Stomach (tissue), 9 donors: Measurements from ENCODE around the gene DKKL1. TPM values are rescaled to one million over a fixed set of nuclear protein-coding genes. Genes with fewer than 3 reads are reported as not detected.

Experiments
- DNase-seq, 2 donors: peaks; one replicate each; pipeline versions ENCODE4 v3.0.0 to v3.0.0-alpha.2; 2013 to 2019
- H3K27ac ChIP-seq, 5 donors: fragments of 200-600 bp in 4 of 5; sonication (generic) in 4 of 5; one replicate each; pipeline ENCODE4 v1.5.1; 2013 to 2019; ENCODE audit warnings: mild to moderate bottlenecking in 1 of 5, moderate library complexity in 1 of 5
- H3K27me3 ChIP-seq, 3 donors: fragments of 200-600 bp; sonication (generic); one replicate each; pipeline ENCODE4 v1.5.1; 2017 to 2019; ENCODE audit warnings: mixed run types in 1 of 3
- H3K36me3 ChIP-seq, 4 donors: fragments of 200-600 bp; sonication (generic); 1 replicate in 3 of 4; 2 replicates in 1 of 4; pipeline ENCODE4 v1.5.1; 2016 to 2019
- H3K4me1 ChIP-seq, 4 donors: fragments of 200-600 bp; sonication (generic); one replicate each; pipeline ENCODE4 v1.5.1; 2016 to 2019
- H3K4me3 ChIP-seq, 4 donors: fragments of 200-600 bp; sonication (generic) in 3 of 4; one replicate each; pipeline ENCODE4 v1.5.1; 2016 to 2019; ENCODE audit warnings: mild to moderate bottlenecking in 1 of 4
- H3K9me3 ChIP-seq, 4 donors: fragments of 200-600 bp; sonication (generic); one replicate each; pipeline ENCODE4 v1.5.1; 2016 to 2019
- CTCF ChIP-seq, 7 experiments: fragments of 450-650 bp in 4 of 7; fragments of 200-600 bp in 3 of 7; sonication (generic) in 3 of 7; IDR thresholded peaks; one replicate each; pipeline ENCODE4 v1.5.1; 2016 to 2019; ENCODE audit warnings: antibody characterized with exemption in 7 of 7, control low read depth in 2 of 7, mild to moderate bottlenecking in 1 of 7
- EP300 ChIP-seq: sonication (generic); formaldehyde crosslinking; IDR thresholded peaks from one replicate; pipeline ENCODE4 v1.6.1; 2017; ENCODE audit warnings: antibody characterized with exemption
- POLR2A ChIP-seq, 4 donors: fragments of 450-650 bp; IDR thresholded peaks; one replicate each; pipeline ENCODE4 v1.6.1; 2016; ENCODE audit warnings: antibody characterized with exemption in 4 of 4, control low read depth in 2 of 4, mild to moderate bottlenecking in 1 of 4, moderate library complexity in 1 of 4
- POLR2AphosphoS5 ChIP-seq, 3 donors: sonication (generic); formaldehyde crosslinking; IDR thresholded peaks; one replicate each; pipeline ENCODE4 v1.6.1; 2016; ENCODE audit warnings: antibody characterized with exemption in 3 of 3
- WGBS, 5 donors: extraction: QIAGEN DNeasy Blood & Tissue Kit in 3 of 5; methylation state at CpG; one replicate each; pipeline versions ENCODE4 v1.1.5 to v1.1.7; 2013 to 2018; 5-methylcytosine and 5-hydroxymethylcytosine counted together
- intact Hi-C: fragments of 100-400 bp; cut with DNase I; formaldehyde crosslinking; loops from one replicate; pipeline ENCODE4 v1.15.1; 2023; ENCODE audit warnings: low total_unique reads
- polyA plus RNA-seq, 3 donors: library from polyadenylated mRNA; stranded (reverse); fragments of 200-250 nt; gene quantifications; one replicate each; pipeline ENCODE4 v1.2.3, GENCODE V29; 2013
- total RNA-seq, 5 donors: library from RNA; depleted of rRNA; stranded (reverse); fragments of >200 nt; gene quantifications; one replicate each; pipeline versions ENCODE4 v1.1.0 to v1.2.3, GENCODE V29; 2014 to 2016
- donor health status: healthy with polysubstance abuse.
- donor health status: Bipolar disorder and iron deficiency.
- donor health status: healthy.

Gene DKKL1
- total and polyA plus RNA-seq, 8 donors, result 0.35 TPM; not detected in 7

GRCh38 chr19:49342291-49342721, 21.4 kb upstream of the DKKL1 start:
- no peak for DNase-seq
- intact Hi-C loops, result no loop called here
- H3K9me3 ChIP-seq, result no peaks in the 10 kb centered on the region
- peaks cover 34 to 39% (median 36%) of the 10 kb centered on the region in 4 donors for H3K4me1 ChIP-seq
- WGBS, 5 donors, result 88 to 94% (median 92%) methylated on average over 11 of the region's 11 CpGs
- no peak for TF ChIP-seq POLR2AphosphoS5 (IDR thresholded peaks at IDR 0.05)
- TF ChIP-seq POLR2A (IDR thresholded peaks at IDR 0.05), result no peak
- no peak for TF ChIP-seq EP300
- no peak for TF ChIP-seq CTCF (IDR thresholded peaks at IDR 0.05)
- H3K27ac ChIP-seq, result no peak overlapping the region
- H3K27me3 ChIP-seq, result no peaks in the 10 kb centered on the region
- no peak overlapping the region for H3K4me3 ChIP-seq
- H3K36me3 ChIP-seq, result peaks cover 41 to 69% (median 66%) of the 10 kb centered on the region in 4 donors

- Histone ChIP-seq H3K4me1 (peaks cover 30 to 32% (median 31%) of the 10 kb centered on the region in 4 donors), H3K27ac (no peak overlapping the region), H3K4me3 (no peak overlapping the region), H3K36me3 (peaks cover 44 to 77% (median 74%) of the 10 kb centered on the region in 4 donors), H3K27me3 (no peaks in the 10 kb centered on the region), H3K9me3 (no peaks in the 10 kb centered on the region)
- DNase-seq, result no peak
- no peak for TF ChIP-seq EP300
- TF ChIP-seq CTCF (IDR thresholded peaks at IDR 0.05), result no peak
- no peak for TF ChIP-seq POLR2A (IDR thresholded peaks at IDR 0.05)
- no peak for TF ChIP-seq POLR2AphosphoS5 (IDR thresholded peaks at IDR 0.05)
- intact Hi-C loops, result no loop called here
- 83 to 96% (median 93%) methylated on average over 6 to 7 of the region's 7 CpGs for WGBS, 5 donors
These were observed 20.6 kb upstream of the DKKL1 start for GRCh38 chr19:49343123-49343522.

GRCh38 chr19:49344505-49345423, 18.9 kb upstream of the DKKL1 start:
- H3K9me3 ChIP-seq, result no peaks in the 10 kb centered on the region
- H3K4me1 ChIP-seq, result peaks cover 14 to 16% (median 15%) of the 10 kb centered on the region in 4 donors
- DNase-seq, result no peak
- no peak overlapping the region for H3K27ac ChIP-seq
- H3K36me3 ChIP-seq, result peaks cover 47 to 91% (median 89%) of the 10 kb centered on the region in 4 donors
- no peaks in the 10 kb centered on the region for H3K27me3 ChIP-seq
- intact Hi-C loops, result no loop called here
- TF ChIP-seq EP300 (no peak), POLR2A (IDR thresholded peaks at IDR 0.05) (no peak), CTCF (IDR thresholded peaks at IDR 0.05) (no peak), POLR2AphosphoS5 (IDR thresholded peaks at IDR 0.05) (no peak)
- H3K4me3 ChIP-seq, result no peak overlapping the region
- 76 to 88% (median 86%) methylated on average over 11 of the region's 11 CpGs for WGBS, 5 donors

- no peaks in the 10 kb centered on the region for H3K27me3 ChIP-seq
- no peak overlapping the region for H3K4me3 ChIP-seq
- intact Hi-C loops, result no loop called here
- peaks cover 42 to 100% (median 100%) of the 10 kb centered on the region in 4 donors for H3K36me3 ChIP-seq
- H3K9me3 ChIP-seq, result no peaks in the 10 kb centered on the region
- H3K4me1 ChIP-seq, result no peaks in the 10 kb centered on the region
- H3K27ac ChIP-seq, result no peak overlapping the region
- 95 to 98% (median 96%) methylated on average over 13 to 15 of the region's 15 CpGs for WGBS, 5 donors
- no peak for TF ChIP-seq POLR2AphosphoS5 (IDR thresholded peaks at IDR 0.05)
- TF ChIP-seq CTCF (IDR thresholded peaks at IDR 0.05), result no peak
- TF ChIP-seq EP300, result no peak
- TF ChIP-seq POLR2A (IDR thresholded peaks at IDR 0.05), result no peak
- DNase-seq, result no peak
These were observed 16.5 kb upstream of the DKKL1 start for GRCh38 chr19:49347191-49347590.
